Measurements from ENCODE around the gene KCNQ5.

The KCNQ5 gene

DNA sequence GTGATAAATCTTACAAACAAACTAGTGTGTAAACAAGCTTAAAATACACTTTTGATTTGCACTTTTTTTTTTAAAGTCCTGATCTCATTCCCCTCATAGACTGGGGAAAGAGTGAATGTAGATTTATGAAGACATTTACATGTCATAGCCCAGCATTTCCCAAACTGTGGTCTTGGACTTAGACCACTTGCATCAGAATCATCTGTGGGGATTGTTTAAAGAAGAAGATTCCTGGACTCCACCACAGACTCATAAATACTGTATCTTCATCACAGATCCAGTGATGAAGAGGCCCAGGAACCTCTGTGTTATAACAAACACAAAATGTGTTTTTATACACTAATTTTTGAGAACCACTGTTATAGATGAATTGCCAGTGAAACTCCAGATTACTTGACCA lies 99.5 kb downstream of the KCNQ5 start:
- Histone ChIP-seq H2AFZ (no peak overlapping the region), H3K27ac (no peak overlapping the region), H3K27me3 (ENCODE audit: control insufficient read depth, insufficient read depth, low read length) (no peaks in the 10 kb centered on the region), H3K9ac (no peak overlapping the region), H3K4me3 (ENCODE audit: low read depth, low read length) (no peak overlapping the region), H3K4me2 (ENCODE audit: low read length) (no peak overlapping the region), H3K9me3 (ENCODE audit: control insufficient read depth, low read length) (no peaks in the 10 kb centered on the region), H3K4me1 (no peaks in the 10 kb centered on the region), H3K36me3 (ENCODE audit: control insufficient read depth, insufficient read depth, low read length) (no peaks in the 10 kb centered on the region), H3K79me2 (no peaks in the 10 kb centered on the region)
- TF ChIP-seq, protein P1, sequence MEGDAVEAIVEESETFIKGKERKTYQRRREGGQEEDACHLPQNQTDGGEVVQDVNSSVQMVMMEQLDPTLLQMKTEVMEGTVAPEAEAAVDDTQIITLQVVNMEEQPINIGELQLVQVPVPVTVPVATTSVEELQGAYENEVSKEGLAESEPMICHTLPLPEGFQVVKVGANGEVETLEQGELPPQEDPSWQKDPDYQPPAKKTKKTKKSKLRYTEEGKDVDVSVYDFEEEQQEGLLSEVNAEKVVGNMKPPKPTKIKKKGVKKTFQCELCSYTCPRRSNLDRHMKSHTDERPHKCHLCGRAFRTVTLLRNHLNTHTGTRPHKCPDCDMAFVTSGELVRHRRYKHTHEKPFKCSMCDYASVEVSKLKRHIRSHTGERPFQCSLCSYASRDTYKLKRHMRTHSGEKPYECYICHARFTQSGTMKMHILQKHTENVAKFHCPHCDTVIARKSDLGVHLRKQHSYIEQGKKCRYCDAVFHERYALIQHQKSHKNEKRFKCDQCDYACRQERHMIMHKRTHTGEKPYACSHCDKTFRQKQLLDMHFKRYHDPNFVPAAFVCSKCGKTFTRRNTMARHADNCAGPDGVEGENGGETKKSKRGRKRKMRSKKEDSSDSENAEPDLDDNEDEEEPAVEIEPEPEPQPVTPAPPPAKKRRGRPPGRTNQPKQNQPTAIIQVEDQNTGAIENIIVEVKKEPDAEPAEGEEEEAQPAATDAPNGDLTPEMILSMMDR (IDR thresholded peaks at IDR 0.05), result no peak

GRCh38 chr6:72724545-72724944 lies 102.7 kb downstream of the KCNQ5 start:
- H3K9ac ChIP-seq, result no peak overlapping the region
- TF ChIP-seq, protein P1 (IDR thresholded peaks at IDR 0.05), result no peak
- H3K4me3 ChIP-seq (ENCODE audit: low read depth, low read length), result no peak overlapping the region
- no peak overlapping the region for H3K4me2 ChIP-seq (ENCODE audit: low read length)
- H3K9me3 ChIP-seq (ENCODE audit: control insufficient read depth, low read length), result no peaks in the 10 kb centered on the region
- H3K79me2 ChIP-seq, result no peaks in the 10 kb centered on the region
- no peaks in the 10 kb centered on the region for H3K4me1 ChIP-seq
- no peaks in the 10 kb centered on the region for H3K27me3 ChIP-seq (ENCODE audit: control insufficient read depth, insufficient read depth, low read length)
- H2AFZ ChIP-seq, result no peak overlapping the region
- no peaks in the 10 kb centered on the region for H3K36me3 ChIP-seq (ENCODE audit: control insufficient read depth, insufficient read depth, low read length)
- no peak overlapping the region for H3K27ac ChIP-seq

- Histone ChIP-seq H3K36me3 (ENCODE audit: control insufficient read depth, insufficient read depth, low read length) (no peaks in the 10 kb centered on the region), H3K4me1 (no peaks in the 10 kb centered on the region), H3K9me3 (ENCODE audit: control insufficient read depth, low read length) (no peaks in the 10 kb centered on the region), H2AFZ (no peak overlapping the region), H3K4me3 (ENCODE audit: low read depth, low read length) (no peak overlapping the region), H3K27me3 (ENCODE audit: control insufficient read depth, insufficient read depth, low read length) (no peaks in the 10 kb centered on the region), H3K9ac (no peak overlapping the region), H3K27ac (no peak overlapping the region), H3K4me2 (ENCODE audit: low read length) (no peak overlapping the region), H3K79me2 (no peaks in the 10 kb centered on the region)
- TF ChIP-seq, protein P1 (IDR thresholded peaks at IDR 0.05), result no peak
Observed at GRCh38 chr6:72728706-72729343, 107.0 kb downstream of the KCNQ5 start.

DNA sequence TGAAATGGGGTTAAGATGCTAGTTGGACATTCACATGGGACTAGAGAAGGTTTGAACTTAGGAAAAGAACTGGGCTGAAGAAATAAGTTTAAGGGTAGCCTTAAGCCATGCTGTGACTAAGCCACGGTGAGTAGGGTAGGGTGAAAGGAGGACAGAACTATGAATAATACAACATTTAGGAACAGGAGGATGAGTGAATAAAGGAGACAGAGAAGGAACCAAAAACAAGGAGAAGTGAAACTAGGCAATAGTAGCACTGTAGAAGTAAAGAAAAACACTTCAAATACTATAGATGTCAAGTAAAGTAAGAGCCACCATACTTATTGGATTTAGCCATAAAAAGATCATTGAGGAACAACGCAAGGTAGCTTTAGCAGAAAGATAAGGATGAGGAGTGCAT lies 111.2 kb downstream of the KCNQ5 start:
- TF ChIP-seq, protein P1 (IDR thresholded peaks at IDR 0.05), result no peak
- Histone ChIP-seq H3K4me1 (no peaks in the 10 kb centered on the region), H3K9me3 (ENCODE audit: control insufficient read depth, low read length) (no peaks in the 10 kb centered on the region), H3K27ac (no peak overlapping the region), H3K9ac (no peak overlapping the region), H3K4me3 (ENCODE audit: low read depth, low read length) (no peak overlapping the region), H3K4me2 (ENCODE audit: low read length) (no peak overlapping the region), H3K79me2 (no peaks in the 10 kb centered on the region), H3K36me3 (ENCODE audit: control insufficient read depth, insufficient read depth, low read length) (no peaks in the 10 kb centered on the region), H2AFZ (no peak overlapping the region), H3K27me3 (ENCODE audit: control insufficient read depth, insufficient read depth, low read length) (no peaks in the 10 kb centered on the region)

GRCh38 chr6:72738091-72738490 lies 116.2 kb downstream of the KCNQ5 start:
- Histone ChIP-seq H3K4me1 (no peaks in the 10 kb centered on the region), H3K9ac (no peak overlapping the region), H3K27me3 (ENCODE audit: control insufficient read depth, insufficient read depth, low read length) (no peaks in the 10 kb centered on the region), H2AFZ (no peak overlapping the region), H3K9me3 (ENCODE audit: control insufficient read depth, low read length) (no peaks in the 10 kb centered on the region), H3K36me3 (ENCODE audit: control insufficient read depth, insufficient read depth, low read length) (no peaks in the 10 kb centered on the region), H3K27ac (no peak overlapping the region), H3K4me3 (ENCODE audit: low read depth, low read length) (no peak overlapping the region), H3K4me2 (ENCODE audit: low read length) (no peak overlapping the region), H3K79me2 (no peaks in the 10 kb centered on the region)
- TF ChIP-seq, protein P1 (IDR thresholded peaks at IDR 0.05), result no peak

Data from parathyroid adenoma (tissue), 2 donors.